GM21825 (cell line): ENCODE data around the gene KCNJ10.
"Not testable (repeated sequence)": the region's sequence is repeated elsewhere in the genome, so short reads cannot be mapped to it uniquely, and the experiment has no call there.

ENCODE experiments used
- ATAC-seq: cut with Tn5 transposase; IDR thresholded peaks from one replicate; pipeline ENCODE4 v1.9.1; 2021; ENCODE audit warnings: mild to moderate bottlenecking, moderate library complexity; ENCODE audit not compliant: unreplicated experiment

KCNJ10 gene

DNA sequence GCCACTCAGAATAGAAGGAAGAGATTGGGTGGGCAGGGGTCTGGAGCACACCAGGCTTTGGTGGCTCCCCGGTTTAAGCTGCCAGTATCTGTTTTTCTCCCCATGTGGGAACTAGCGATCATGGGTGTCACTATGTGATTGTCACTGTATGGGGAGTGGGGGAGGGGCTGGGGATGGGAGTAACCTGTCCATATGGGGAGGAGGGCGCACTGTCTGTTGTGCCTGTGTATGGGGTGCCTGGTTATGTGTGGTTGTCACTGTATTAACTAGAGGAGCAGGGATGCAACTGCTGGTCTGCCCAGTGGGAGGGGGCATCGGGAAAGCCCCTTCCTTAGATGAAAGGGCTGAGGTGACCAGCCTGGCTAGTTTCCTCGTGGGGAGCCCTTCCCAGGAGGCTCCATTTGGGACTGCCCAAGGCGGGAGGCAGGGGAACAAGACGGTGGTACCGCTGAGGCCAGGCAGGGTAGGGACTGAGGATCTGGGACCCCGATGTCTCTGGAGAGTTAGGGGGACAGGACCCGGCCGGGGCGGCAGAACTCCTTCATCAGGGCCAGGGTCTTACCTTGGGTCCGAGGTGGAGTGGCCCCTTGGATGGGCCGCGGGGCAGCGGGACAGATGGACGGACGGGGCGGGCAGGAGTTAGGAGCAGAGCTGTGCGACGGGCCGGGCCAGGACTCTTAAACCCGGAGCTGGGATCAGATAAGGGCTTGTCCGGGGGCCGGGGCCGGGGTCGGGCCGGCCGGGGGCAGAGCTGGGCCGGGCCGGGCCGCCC is at the start of gene KCNJ10:
Gene KCNJ10 (minus strand): TSS at position 701 of the 772 bp plus-strand sequence. CDS start 27,628 bp downstream, outside the sequence.
- ATAC-seq = no peak

DNA sequence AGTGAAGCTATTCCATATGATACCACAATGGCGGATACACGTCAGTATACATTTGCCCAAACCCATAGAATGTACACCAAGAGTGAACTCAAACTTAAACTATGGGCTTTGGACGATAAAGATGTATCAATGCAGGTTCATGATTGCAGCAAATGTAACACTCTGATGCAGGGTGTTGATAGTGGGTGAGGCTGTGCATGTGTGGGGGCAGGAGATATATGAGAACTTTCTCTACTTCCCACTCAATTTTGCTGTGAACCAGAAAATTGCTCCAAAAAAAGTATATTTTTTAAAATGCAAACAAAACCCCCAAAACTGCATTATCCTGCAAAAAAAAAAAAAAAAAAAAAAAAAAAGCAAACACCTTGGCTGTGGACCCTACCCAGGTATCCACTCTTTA is 49.0 kb upstream of the KCNJ10 start:
- ATAC-seq = no peak

DNA sequence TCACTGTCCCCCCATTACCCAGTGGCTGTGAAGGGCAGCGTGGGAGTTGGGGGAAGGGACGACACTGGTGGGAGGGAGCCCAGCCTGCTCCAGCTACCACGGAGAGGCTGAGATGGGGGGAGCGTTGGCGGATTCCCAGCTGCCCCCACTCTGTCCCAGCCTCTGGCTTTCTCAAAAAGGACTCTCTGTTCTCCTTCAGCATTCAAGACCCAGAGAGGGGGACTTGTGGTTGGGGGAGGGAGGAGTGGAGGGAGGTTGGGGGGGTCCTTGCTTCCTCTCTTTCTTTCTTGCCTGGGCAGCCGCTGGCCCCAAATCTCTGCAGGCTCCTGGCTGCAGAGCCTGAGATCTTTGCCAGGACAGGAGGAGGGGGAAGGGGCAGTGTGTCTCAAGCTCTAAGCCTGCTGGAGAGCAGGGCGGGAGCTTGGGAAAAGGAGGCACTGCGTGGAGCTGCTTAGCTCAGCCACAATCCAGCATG is 47.8 kb upstream of the KCNJ10 start:
- no peak for ATAC-seq

DNA sequence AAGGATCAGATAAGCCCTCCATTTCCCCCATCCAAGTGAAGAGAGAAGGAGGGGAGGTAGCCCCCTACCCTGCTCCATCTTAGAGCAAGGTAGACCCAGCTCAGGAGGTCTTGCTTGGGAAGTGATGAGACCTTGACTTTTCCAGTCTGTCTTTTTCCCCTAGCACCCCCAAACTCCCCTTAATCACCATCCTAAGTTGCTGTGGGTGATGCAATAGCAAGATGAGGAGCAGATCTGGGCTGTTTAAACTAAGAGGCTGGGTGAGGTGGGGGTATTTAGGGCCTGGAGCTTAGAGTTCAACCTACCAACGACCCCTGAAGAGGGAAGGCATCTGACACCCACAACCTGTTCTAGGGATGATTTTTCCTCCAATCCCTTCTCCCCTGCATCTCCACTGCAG is 47.3 kb upstream of the KCNJ10 start:
- no peak for ATAC-seq

DNA sequence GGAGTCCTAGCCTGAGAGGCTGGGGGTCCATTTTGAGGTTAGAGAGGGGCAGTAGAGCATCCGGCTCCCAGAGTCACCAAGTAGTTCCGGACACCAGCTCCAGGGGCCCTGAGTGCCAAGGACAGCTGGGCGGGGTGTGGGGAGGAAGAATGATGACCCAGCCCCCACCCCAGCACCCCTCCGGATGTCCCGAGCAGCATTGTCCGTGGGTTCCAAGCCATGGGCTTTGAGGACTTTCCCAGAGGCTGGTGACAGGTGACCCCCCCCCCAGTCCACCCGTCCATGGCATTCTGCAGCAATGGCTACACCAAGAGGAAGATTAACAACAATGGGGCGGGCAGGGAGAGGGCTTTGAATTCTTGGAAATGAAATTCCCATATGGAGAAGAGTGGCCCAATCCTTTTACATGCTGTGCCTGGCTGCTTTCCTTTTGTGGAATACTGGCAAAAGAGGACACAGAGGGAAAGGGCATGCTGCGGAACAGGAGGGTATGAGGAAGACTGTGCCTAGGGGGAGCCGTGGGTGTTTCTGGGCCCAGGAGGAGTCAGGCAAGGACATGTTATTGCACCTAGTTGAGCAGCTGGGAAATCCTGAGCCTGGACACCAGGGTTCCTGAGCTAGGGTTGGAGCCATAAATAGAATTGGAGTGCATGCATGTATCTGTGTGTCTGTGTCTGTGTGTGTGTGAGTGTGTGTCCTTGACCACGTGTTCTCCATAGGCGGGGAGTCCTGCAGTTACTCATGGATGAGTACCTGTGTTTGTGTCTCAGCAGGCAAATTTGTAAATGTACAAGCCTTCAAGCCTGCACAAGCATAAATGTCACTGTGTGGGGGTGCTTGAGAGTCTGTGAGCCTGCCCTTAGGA is 46.6 kb upstream of the KCNJ10 start:
- no peak for ATAC-seq

DNA sequence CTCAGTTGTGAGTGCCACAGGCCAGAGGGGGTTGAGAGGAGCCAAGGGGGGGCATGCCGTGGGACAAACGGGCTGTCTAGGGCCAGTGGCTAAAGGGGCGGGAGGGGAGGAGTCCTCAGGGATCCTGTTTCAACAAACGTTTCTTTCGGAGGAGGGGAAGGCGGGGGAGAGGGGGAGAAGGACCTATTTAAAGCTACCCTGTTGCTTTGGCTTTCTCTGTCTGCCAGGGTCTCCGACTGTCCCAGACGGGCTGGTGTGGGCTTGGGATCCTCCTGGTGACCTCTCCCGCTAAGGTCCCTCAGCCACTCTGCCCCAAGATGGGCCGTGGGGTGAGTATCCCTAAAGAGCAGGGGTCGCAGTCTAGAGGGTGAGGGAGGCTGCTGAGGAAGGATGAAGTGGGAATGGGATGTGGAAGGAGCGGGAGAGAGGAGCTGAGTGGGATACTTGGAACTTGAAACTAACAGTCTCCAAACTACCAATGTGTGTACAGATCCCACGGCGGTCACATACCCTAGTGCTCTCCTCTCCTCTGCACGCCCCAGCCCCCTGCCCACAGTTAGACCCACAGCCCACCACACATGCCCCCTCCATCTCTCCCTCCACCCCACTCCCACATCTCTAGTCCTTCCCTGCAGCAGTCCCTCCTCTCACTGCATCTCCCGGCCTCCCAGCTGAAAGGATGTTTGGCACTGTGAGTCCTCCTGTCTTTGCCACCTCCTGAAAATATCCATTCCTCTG is 45.8 kb upstream of the KCNJ10 start, which contains the start of gene ATP1A2:
Gene ATP1A2 (plus strand): TSS at position 215 of the 738 bp plus-strand sequence. CDS start 103 bp downstream, at position 318.
- ATAC-seq = no peak

DNA sequence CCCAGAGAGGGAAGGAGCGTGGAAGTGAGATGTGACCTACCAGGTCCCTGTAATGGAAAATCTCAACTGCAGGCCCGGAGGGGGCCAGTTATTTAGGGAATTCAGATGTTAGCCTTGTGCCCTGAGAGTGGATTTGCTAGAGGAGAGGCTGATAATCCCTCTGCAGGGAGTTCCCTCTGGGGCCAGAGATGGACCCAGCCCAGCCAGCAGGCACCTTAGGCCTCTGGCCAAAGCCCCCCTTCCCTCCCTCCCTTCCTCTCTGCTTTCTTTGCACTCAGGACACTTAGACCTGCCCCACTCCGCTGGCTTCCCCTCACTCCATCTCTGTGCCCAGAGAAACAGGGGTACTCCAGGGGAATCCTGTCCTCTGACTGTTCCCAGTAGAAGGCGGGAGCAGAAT is 44.1 kb upstream of the KCNJ10 start:
- ATAC-seq = no peak

DNA sequence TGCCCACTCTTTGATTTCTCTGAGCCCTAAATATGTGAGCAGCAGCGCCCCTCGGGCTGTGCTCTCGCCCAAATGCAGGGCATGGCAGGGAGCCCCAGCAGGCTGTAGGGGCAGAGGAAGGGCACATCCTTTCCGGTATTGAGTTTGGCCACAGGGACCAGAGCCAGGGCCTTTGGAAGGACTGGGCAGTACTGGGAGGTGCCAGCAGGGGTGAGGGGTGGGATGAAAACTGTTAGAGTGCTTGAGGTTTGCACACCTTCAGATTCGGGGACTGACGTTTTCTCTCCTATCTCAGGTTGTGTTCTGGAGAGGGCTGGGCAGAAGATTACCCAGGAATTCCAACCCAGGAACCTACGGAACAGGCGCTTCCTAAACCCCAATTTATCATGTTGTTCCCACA is 43.4 kb upstream of the KCNJ10 start:
- ATAC-seq = no peak

DNA sequence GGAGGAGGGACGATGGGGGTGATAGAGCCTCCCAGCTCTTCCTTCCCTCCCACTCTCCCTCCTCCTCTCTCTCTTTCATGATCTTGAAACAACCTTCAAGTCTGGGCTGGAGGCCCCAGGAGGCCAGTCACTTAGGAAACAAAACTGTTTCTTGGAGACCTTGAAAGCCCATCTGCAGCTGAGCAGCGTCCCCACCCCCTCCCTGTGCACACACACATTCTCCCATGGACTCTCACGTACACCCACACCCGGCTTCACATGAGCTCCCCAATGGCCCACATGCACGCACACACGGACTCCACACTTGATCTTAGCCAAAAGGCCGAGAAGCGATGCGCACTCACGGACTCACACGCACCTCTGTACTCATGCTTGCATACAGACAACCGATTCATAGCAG is 42.4 kb upstream of the KCNJ10 start:
- ATAC-seq = no peak

DNA sequence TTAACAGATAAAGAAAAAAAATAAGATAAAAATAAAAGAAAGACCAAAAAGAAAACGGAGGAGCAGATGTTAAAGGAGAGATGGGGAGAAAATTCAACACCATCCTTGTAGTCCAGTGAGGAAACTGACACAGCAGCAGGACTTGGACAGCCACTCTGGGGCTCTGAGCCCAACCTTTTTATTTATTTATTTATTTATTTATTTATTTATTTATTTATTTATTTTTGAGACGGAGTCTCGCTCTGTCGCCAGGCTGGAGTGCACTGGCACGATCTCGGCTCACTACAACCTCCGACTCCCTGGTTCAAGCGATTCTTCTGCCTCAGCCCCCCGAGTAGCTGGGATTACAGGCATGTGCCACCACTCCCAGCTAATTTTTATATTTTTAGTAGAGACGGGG is 41.5 kb upstream of the KCNJ10 start:
- not testable (repeated sequence) for ATAC-seq

DNA sequence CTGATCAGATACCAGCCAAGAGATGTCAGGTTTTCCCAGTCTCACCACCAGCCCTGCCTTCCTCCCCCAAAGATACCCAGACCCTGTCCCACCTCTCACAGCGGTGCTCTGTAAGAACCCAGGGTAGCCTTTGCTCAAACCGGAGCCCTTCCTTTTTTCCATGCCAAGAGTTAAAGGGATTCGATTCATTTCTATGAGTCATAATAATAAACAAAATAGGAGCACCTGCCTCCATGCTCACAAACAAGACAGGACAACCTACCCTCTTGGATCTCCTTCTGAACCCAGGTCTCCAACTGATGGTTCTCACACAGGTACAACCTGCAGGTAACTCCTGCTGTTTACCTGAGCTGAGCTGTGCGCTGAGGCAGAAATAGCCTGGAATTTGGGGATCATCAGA is 39.7 kb upstream of the KCNJ10 start:
- no peak for ATAC-seq

DNA sequence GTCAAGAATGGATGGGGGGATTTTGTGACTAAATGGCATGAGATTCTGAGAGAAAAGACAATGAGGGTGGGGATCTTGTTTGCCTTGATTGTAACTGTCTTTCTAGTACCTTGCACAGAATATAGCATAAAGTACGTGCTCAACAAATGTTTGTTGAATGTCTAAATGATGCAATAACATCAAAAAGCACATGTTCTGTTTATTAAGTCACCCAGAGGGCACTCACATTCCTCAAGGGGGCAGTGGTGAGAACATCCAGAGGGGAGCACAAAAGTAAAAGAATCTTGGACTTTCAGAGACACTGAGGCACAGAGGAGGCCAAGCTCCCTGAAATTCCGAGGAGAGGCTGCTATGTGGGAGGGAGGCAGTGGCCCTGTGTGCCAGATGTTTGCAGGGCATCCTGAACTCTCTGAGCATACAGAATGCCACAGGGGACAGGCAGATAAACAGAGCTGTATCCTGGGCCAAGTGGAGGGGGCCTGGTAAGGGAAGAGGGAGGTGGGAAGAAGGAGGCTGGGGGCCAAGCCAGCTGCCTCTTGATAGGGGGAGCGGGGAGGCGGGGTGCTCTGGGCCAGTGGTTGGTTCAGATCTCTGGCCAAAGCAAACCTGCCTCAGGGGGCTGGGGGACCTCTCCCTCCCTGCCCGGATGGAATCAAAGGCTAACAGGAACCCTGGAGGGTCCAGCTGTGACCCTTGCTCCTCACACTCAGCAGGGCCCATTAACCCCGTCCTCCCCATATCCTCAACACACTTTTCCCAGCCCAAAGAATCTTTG is 39.1 kb upstream of the KCNJ10 start:
- ATAC-seq = no peak

DNA sequence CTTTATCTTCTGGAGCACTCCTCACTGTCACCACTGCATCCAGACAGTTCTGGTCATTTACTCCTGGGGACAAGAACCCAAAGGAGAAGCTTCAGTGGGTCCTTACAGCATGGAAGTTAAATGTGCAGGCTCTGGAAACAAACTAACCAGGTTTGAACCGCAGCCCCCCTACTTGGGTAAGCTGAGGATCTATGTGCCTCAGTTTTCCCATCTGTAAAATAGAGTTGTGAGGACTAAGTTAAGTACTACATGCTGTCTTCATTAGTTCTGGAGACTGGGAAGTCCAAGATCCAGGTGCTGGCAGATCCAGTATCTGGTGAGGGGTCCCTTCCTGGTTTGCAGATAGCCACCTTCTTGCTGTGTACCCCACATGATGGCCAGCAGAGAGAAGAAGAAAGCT is 37.6 kb upstream of the KCNJ10 start:
- no peak for ATAC-seq

DNA sequence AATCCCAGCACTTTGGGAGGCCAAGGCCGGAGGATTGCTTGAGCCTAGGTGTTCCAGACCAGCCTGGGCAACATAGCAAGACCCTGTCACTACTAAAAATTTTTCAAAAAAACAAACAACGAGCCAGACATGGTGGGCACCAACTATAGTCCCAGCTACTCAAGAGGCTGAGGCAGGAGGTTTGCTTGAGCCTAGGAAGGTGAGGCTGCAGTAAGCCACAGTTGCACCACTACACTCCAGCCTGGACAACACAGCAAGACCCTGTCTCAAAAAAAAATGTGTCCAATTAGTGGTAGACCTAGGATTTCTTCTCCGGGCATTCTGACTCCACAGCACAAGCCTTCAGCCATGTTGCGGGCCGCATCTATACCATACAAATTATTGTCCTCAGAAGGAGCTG is 35.2 kb upstream of the KCNJ10 start:
- no peak for ATAC-seq

DNA sequence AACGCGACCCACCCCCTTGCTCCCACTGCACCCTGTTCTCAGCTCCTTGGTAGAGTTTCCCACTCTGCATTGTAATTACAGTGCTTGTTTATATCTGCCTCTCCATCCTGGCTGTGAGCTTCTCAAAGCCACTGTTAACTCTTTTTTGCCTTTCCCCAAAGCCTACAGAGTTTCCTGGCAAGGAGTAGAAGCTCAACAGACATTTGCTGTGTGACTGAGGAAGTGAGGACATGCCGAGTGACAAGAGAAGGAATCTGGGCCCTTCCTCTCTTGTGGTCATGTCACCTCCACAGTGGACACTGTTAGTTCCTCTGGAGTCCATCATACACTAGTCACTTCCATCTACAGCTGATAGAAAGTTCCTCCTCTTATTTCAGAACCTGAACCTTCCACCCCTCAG is 34.5 kb upstream of the KCNJ10 start:
- ATAC-seq = no peak

DNA sequence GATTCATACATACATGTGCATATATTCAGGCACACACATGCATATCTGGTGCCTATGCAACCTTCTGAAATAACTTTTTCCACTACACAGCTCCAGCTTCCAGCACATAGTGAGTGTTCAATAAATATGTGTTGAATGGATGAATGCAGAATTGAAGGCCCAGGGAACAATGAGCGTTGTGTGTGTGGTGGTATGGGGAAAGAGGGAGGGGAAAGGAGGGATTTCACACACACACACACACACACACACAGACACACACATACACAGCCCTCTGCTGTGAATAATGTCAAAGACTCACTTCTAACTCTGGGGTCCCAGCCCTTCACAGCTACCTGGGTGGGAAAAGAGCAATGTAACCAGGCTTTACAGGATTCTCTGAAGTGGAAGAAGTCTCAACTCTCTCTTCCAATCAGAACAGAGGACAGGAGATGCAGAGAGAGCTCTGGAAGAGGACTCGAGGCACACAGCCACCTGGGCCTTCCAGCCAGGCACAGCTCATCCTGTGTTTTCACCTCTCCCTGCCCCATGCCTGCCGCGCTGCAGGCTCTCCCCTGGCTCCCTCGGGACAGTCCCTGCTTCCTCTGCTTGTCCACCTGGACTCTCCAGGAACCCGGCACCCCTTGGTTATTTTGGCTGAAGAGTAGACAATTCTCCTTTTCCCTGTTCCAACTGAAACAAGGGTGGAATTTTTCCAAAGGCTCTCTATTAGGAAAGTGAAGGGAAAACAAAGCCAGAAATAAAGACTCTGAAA is 33.9 kb upstream of the KCNJ10 start:
- no peak for ATAC-seq

DNA sequence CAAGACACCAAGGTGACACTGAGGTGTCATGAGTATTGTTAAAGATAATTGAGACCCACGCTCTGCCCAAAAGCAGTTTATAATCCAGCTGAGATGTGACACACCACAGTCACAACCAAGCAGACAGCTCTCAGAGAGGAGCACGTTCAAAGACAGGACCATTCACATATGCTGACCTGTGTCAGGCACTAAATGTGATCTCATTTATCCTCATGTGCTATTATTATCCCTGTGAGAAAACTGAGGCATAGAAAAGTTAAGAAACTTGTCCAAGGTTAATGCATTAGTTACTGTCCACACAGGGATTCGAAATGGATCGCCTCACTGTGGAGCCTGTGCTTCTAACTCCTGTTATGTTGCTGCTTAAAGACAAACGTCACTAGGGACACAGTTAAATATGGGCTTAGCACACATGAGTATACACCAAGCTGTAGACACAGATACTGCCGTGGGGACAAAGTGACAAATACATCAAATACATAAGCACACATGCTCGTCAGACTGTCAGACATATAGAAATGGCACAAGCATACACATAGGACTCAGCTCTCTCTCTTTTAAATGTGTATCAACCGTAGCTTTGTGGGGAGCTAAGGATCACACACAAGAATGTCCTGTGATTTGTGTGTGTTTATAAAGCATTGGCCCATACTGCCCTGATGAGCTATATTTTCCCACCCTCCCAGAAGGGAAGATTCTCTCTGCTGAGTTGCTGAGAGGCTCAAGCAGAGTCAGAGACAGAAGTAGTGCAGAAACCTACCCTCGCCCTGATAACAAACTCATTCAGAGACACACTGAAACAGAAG is 32.0 kb upstream of the KCNJ10 start:
- ATAC-seq = no peak

DNA sequence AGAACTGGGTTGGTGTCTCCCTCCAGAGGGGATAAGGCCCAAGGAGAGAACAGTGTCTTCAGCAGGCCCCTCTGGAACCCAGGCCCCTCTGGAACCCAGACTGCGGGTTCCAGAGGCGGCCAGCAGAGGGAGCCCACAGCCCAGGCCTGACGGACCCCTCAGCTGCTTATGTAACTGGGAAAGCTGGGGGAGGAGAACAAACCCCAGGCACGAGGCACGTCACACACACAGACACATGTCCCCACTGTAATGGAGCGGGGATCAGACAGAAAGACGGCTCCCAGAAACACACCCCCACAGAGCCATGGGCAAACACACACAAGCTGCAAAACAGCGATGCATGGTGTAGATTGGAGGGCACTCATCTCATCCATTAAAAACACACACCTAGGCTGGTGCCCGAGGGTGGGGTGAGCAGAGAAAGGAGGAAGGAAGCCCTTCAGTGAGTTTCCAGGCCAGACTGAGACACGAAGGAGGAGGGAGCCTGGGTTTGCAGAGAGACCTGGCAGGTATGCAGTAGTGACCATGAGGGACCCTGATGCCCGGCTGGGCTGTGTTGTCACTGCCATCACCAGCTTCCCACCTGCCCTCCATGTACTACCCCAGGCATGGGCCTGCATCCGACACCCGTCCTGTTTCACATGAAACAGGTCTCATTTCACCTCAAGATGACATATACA is 31.2 kb upstream of the KCNJ10 start:
- ATAC-seq = peak; percentile 25
